Measurements from ENCODE around the gene KIAA0753. TPM values are rescaled to one million over a fixed set of nuclear protein-coding genes. Genes with fewer than 3 reads are reported as not detected.

Gene KIAA0753
- total and polyA plus RNA-seq, 2 of the 8 experiments (the other 6 are each of a cell fraction or from before 2014, with no cell fraction given), result 5.0 to 27.1 TPM

DNA sequence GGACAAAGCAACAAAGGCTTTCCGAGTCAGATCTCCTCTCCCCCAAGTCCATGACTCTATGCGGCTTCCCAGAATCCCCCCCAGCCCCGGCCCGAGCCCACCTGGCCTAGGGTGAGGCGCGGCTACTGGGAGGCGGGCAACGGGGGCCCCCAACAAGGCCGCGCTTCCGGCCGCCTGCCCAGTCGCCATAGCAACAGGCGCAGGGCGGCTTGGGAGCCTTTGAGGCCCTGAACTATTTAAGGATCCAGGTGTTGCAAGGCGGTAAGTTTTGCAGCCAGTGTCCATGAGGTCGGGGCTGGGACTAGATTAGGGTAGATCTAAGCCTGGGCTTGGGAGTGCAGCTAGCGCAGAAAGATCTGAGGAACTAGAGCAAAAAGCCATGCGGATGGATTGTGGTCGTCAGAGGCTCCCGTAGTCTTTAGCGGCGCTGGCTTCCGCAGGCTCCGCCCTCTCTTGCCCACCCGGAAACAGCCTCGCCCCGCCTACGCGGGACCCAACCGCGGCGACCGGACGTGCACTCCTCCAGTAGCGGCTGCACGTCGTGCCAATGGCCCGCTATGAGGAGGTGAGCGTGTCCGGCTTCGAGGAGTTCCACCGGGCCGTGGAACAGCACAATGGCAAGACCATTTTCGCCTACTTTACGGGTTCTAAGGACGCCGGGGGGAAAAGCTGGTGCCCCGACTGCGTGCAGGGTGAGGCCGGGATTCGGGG is at the start of gene KIAA0753, which contains the start of gene TXNDC17 (continued):
- TF ChIP-seq, protein P1, sequence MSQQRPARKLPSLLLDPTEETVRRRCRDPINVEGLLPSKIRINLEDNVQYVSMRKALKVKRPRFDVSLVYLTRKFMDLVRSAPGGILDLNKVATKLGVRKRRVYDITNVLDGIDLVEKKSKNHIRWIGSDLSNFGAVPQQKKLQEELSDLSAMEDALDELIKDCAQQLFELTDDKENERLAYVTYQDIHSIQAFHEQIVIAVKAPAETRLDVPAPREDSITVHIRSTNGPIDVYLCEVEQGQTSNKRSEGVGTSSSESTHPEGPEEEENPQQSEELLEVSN (IDR thresholded peaks at IDR 0.05), result peak; percentile 8; the same call in 1 of the 2 replicates
- peak in 1 of 2 experiments; percentile 95; a peak in 2 of 3 replicates for TF ChIP-seq POLR2A (IDR thresholded peaks at IDR 0.05; ENCODE audit: control extremely low read depth in 1 of 2, low read depth in 2 of 2, low read length in 2 of 2)
- peak; percentile 71 for TF ChIP-seq TBP (IDR thresholded peaks at IDR 0.05; ENCODE audit: low read depth, low read length)
- no peak for TF ChIP-seq RXRA (IDR thresholded peaks at IDR 0.05; ENCODE audit: insufficient read depth, low read depth, low read length)
- TF ChIP-seq RBBP5 (IDR thresholded peaks at IDR 0.05; ENCODE audit: borderline replicate concordance, low read depth, low read length), result 0 out of 2 replicates have a peak, but pooled peaks have one; percentile 37
- peak; percentile 55; the same call in 1 of the 2 replicates for TF ChIP-seq EGR1 (IDR thresholded peaks at IDR 0.05; ENCODE audit: borderline replicate concordance, low read depth, low read length)
- peak; percentile 36 for TF ChIP-seq KDM4A (IDR thresholded peaks at IDR 0.05; ENCODE audit: low read depth, low read length, severe bottlenecking)
- TF ChIP-seq CHD1 (IDR thresholded peaks at IDR 0.05; ENCODE audit: low read depth, low read length), result no peak
- no peak for TF ChIP-seq EP300 (IDR thresholded peaks at IDR 0.05; ENCODE audit: borderline replicate concordance in 1 of 2, low read depth in 2 of 2, low read length in 2 of 2)
- TF ChIP-seq POLR2AphosphoS5 (IDR thresholded peaks at IDR 0.05; ENCODE audit: low read depth, low read length), result peak; percentile 83
